Uterus (tissue), 2 donors: ENCODE data around the gene ACSL4.

Source experiments
- POLR2A ChIP-seq, 2 donors: fragments of 450-650 bp; IDR thresholded peaks; one replicate each; pipeline ENCODE4 v1.6.1; 2016; ENCODE audit warnings: antibody characterized with exemption in 2 of 2, mild to moderate bottlenecking in 1 of 2, moderate library complexity in 1 of 2
- TF ChIP-seq, protein P1 (sequence below), 4 experiments: fragments of 200-600 bp in 2 of 4; fragments of 450-650 bp in 2 of 4; sonication (generic) in 2 of 4; IDR thresholded peaks; one replicate each; pipeline ENCODE4 v1.5.1; 2016 to 2019; ENCODE audit warnings: antibody characterized with exemption in 4 of 4, mild to moderate bottlenecking in 2 of 4, moderate library complexity in 1 of 4

DNA sequence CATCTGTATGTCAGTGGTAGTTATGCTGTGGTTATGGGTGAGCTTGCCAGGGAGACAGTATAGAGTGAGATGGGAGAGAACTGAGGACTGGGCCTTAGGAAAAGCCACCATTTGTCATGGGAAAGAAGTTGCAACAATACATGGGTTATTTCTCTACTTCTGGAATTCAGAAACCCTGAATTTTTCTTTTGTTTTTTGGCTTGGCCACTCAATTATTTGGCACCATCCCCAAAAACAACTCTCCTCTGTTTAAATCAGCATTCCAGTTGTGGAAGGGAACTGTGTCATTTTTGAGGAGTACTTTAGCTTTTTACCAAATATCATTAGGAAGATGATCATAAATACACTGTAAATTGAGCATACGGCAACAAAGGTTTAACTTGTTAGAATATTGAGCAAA is 41.1 kb upstream of the ACSL4 start:
- TF ChIP-seq, protein P1, sequence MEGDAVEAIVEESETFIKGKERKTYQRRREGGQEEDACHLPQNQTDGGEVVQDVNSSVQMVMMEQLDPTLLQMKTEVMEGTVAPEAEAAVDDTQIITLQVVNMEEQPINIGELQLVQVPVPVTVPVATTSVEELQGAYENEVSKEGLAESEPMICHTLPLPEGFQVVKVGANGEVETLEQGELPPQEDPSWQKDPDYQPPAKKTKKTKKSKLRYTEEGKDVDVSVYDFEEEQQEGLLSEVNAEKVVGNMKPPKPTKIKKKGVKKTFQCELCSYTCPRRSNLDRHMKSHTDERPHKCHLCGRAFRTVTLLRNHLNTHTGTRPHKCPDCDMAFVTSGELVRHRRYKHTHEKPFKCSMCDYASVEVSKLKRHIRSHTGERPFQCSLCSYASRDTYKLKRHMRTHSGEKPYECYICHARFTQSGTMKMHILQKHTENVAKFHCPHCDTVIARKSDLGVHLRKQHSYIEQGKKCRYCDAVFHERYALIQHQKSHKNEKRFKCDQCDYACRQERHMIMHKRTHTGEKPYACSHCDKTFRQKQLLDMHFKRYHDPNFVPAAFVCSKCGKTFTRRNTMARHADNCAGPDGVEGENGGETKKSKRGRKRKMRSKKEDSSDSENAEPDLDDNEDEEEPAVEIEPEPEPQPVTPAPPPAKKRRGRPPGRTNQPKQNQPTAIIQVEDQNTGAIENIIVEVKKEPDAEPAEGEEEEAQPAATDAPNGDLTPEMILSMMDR (IDR thresholded peaks at IDR 0.05) = no peak
- TF ChIP-seq POLR2A (IDR thresholded peaks at IDR 0.05) = no peak
